Measurements from ENCODE around the gene ASMT. TPM values are rescaled to one million over a fixed set of nuclear protein-coding genes. Genes with fewer than 3 reads are reported as not detected.

Gene ASMT
- total RNA-seq, 1 donor: not detected

GRCh38 chrX:1598021-1598875 is 16.6 kb upstream of the ASMT start:
- no peak for TF ChIP-seq CTCF (IDR thresholded peaks at IDR 0.05; ENCODE audit: insufficient read depth, low read length)
- no peak for DNase-seq (ENCODE audit: low read depth)
- no peak overlapping the region for H3K4me3 ChIP-seq (ENCODE audit: low read depth, low read length)

GRCh38 chrX:1598876-1599790 is 15.7 kb upstream of the ASMT start:
- no peak for TF ChIP-seq CTCF (IDR thresholded peaks at IDR 0.05; ENCODE audit: insufficient read depth, low read length)
- no peak for DNase-seq (ENCODE audit: low read depth)
- no peak overlapping the region for H3K4me3 ChIP-seq (ENCODE audit: low read depth, low read length)

- no peak for DNase-seq (ENCODE audit: low read depth)
- TF ChIP-seq CTCF (IDR thresholded peaks at IDR 0.05; ENCODE audit: insufficient read depth, low read length): no peak
- no peak overlapping the region for H3K4me3 ChIP-seq (ENCODE audit: low read depth, low read length)
Observed at GRCh38 chrX:1599791-1600405, 15.0 kb upstream of the ASMT start.

GRCh38 chrX:1600406-1601050 is 14.3 kb upstream of the ASMT start:
- DNase-seq (ENCODE audit: low read depth): no peak
- no peak overlapping the region for H3K4me3 ChIP-seq (ENCODE audit: low read depth, low read length)
- TF ChIP-seq CTCF (IDR thresholded peaks at IDR 0.05; ENCODE audit: insufficient read depth, low read length): no peak

- no peak overlapping the region for H3K4me3 ChIP-seq (ENCODE audit: low read depth, low read length)
- no peak for DNase-seq (ENCODE audit: low read depth)
- no peak for TF ChIP-seq CTCF (IDR thresholded peaks at IDR 0.05; ENCODE audit: insufficient read depth, low read length)
Observed at GRCh38 chrX:1601051-1601767, 13.7 kb upstream of the ASMT start.

GRCh38 chrX:1601768-1602085 is 13.1 kb upstream of the ASMT start:
- no peak for DNase-seq (ENCODE audit: low read depth)
- H3K4me3 ChIP-seq (ENCODE audit: low read depth, low read length): no peak overlapping the region
- no peak for TF ChIP-seq CTCF (IDR thresholded peaks at IDR 0.05; ENCODE audit: insufficient read depth, low read length)

All from fibroblast of the aortic adventitia (primary cell).